Dermis blood vessel endothelial cell (primary cell): Measurements from ENCODE around the gene WASF2. TPM values are rescaled to one million over a fixed set of nuclear protein-coding genes. Genes with fewer than 3 reads are reported as not detected.
"Not testable (repeated sequence)": the region's sequence is repeated elsewhere in the genome, so short reads cannot be mapped to it uniquely, and the experiment has no call there.

Experiments used
- DNase-seq: peaks from one replicate; pipeline ENCODE4 v3.0.0; 2010
- total RNA-seq: library from RNA; depleted of rRNA; stranded (reverse); fragments of >200 nt; gene quantifications from 2 replicates; pipeline ENCODE4 v1.2.3, GENCODE V29; 2014

The WASF2 gene
- total RNA-seq, 1 donor from 2014 or later, result 45.9 TPM

GRCh38 chr1:27496604-27497155 lies 6.7 kb upstream of the WASF2 start:
- no peak for DNase-seq

GRCh38 chr1:27492796-27493195 lies 2.8 kb upstream of the WASF2 start:
- DNase-seq, result no peak

- DNase-seq, result peak; percentile 16
Observed at GRCh38 chr1:27491748-27492700, 2.1 kb upstream of the WASF2 start.

- DNase-seq, result peak; percentile 51
Observed at GRCh38 chr1:27489501-27489972, 430 bp downstream of the WASF2 start.

GRCh38 chr1:27487966-27488884 lies 1.7 kb downstream of the WASF2 start:
- DNase-seq, result peak; percentile 66

- no peak for DNase-seq
Observed at GRCh38 chr1:27485363-27485762, 4.6 kb downstream of the WASF2 start.

GRCh38 chr1:27483659-27484058 lies 6.3 kb downstream of the WASF2 start:
- no peak for DNase-seq

- no peak for DNase-seq
Observed at GRCh38 chr1:27481994-27482620, 7.9 kb downstream of the WASF2 start.

- DNase-seq, result no peak
Observed at GRCh38 chr1:27478098-27478497, 11.9 kb downstream of the WASF2 start.

- DNase-seq, result no peak
Observed at GRCh38 chr1:27476237-27476636, 13.7 kb downstream of the WASF2 start.

- no peak for DNase-seq
Observed at GRCh38 chr1:27475720-27476119, 14.2 kb downstream of the WASF2 start.

GRCh38 chr1:27473755-27474154 lies 16.2 kb downstream of the WASF2 start:
- no peak for DNase-seq

GRCh38 chr1:27472098-27472497 lies 17.9 kb downstream of the WASF2 start:
- DNase-seq, result not testable (repeated sequence)

GRCh38 chr1:27471477-27471876 lies 18.5 kb downstream of the WASF2 start:
- no peak for DNase-seq

- DNase-seq, result no peak
Observed at GRCh38 chr1:27469334-27469733, 20.6 kb downstream of the WASF2 start.

- DNase-seq, result not testable (repeated sequence)
Observed at GRCh38 chr1:27468378-27468777, 21.6 kb downstream of the WASF2 start.

- no peak for DNase-seq
Observed at GRCh38 chr1:27464926-27465647, 24.9 kb downstream of the WASF2 start.

GRCh38 chr1:27463916-27464315 lies 26.1 kb downstream of the WASF2 start:
- not testable (repeated sequence) for DNase-seq

GRCh38 chr1:27458521-27458920 lies 31.4 kb downstream of the WASF2 start:
- not testable (repeated sequence) for DNase-seq

GRCh38 chr1:27455139-27455811 lies 34.7 kb downstream of the WASF2 start:
- DNase-seq, result no peak

- no peak for DNase-seq
Observed at GRCh38 chr1:27454610-27455009, 35.4 kb downstream of the WASF2 start.
